Posterior vena cava (tissue), 2 donors: ENCODE results near the gene UNC5C. TPM values are rescaled to one million over a fixed set of nuclear protein-coding genes. Genes with fewer than 3 reads are reported as not detected.

ENCODE experiments used
- DNase-seq: peaks from one replicate; pipeline ENCODE4 v3.0.0-alpha.2; 2020; ENCODE audit warnings: low spot score
- intact Hi-C, 2 donors: fragments of 100-400 bp; cut with DNase I; formaldehyde crosslinking; loops; one replicate each; pipeline versions ENCODE4 v1.14.1 to v1.14.2; 2022 to 2023
- total RNA-seq, 2 donors: library from RNA; stranded (reverse); fragmentation: NEBNext Ultra II Directional; extraction: Animal tissue kit (Norgen Biotek cat#: 25700); gene quantifications; one replicate each; pipeline ENCODE4 v1.2.1, GENCODE V29; 2021
- donor health status: DM: yes; HTN: yes; CAD: no.
- donor health status: DM: yes; HTN: yes; CAD: no.

The UNC5C gene
- total RNA-seq, 2 donors from 2014 or later, result 9.2 to 14.9 TPM

DNA sequence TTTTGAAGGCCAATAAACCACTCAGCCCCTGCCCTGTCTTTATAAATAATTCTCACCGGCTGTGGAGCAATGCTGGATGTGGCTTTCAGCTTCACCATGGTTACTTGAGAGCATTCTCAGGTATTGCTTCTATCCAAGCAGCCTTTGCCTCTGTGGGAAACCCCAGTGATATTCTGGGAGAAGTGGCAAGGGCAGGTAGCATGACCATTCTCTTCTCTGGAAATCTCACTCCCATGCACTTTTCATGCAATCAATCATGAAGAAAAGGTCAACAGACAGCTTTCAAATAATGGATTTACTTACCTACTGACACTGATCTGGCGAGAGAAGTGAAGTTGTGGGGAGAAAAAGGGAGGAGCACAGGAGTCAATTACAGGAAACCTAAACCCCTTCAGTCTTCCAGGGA is 49.5 kb downstream of the UNC5C start:
- intact Hi-C loops, result no loop called here
- DNase-seq, result no peak

DNA sequence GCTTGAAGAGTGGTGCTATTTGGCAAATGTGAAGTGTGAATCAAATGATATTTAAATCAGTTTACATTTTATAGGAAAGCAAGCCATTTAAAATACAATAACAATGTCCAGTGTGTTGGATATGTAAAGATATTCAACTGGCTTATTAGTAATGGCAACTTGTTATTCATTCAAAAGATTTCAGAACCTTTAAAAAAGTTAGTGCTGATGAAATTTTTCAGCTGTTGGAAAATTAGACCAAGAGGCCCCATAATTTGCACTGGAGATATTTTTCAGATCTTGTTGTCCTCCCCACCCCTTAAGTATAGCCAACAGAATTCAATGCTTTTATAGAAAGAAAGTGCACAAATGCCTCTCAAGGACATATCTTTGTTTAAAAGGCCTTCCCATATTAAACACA is 54.6 kb downstream of the UNC5C start:
- intact Hi-C loops, result no loop called here
- DNase-seq, result no peak

- intact Hi-C loops, result no loop called here
- DNase-seq, result no peak
These were observed 70.1 kb downstream of the UNC5C start for GRCh38 chr4:95478679-95479078.

DNA sequence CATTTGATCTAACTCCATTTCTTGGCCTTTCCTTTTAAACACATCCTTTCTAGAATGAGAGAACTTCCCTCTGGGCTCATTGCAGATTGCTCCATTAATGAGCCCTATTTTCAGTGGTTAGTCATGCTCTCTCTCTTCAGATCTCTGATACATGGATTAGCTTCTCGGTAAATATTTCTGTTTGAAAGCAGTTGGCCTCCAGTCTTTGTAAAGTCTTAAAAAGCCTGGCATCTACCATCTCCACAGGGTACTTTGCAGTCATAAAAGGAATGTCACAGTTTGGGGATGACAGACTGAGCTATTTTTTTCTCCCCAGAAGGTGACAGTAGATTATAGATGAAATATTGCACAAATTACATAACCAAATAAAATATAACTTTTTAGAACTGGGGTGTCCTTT is 72.7 kb downstream of the UNC5C start:
- no peak for DNase-seq
- intact Hi-C loops, result no loop called here

DNA sequence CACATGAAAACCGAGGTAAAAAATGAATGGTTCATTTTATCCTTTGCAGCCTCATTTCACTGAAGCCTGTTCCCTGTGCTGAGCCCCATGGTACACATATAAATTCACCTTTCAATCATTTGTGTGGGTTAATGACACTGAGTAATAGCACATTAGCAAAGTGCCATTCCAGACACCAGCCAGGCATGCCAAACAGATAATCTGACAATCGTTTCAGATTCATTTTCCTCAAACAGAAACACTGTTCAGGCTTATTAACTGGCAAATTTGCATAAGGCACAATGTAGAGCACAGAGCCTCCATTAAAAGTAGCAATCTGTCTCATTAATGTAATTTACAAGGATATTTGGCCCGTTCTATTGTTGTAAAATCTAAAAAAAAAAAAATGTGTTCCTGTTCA is 76.2 kb downstream of the UNC5C start:
- intact Hi-C loops, result no loop called here
- no peak for DNase-seq

- intact Hi-C loops, result no loop called here
- DNase-seq, result no peak
These were observed 78.2 kb downstream of the UNC5C start for GRCh38 chr4:95470622-95471021.

DNA sequence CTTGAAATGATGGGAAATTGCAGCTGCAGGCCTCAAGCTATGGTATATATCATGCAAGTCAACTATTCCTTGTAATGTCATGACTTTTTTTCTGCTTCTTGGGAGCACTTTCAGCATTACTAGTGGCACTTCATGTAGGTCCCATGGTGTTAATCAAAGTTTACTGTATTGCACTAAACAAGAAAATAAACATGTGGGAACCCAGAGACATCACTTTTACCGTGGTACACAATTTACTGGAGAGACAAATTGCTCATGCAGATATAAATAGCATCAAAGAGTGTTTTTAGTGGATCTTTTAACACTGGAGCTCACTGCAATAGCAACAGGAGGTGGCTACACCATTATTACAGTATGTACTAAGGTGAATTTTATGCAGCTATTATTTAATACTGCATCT is 79.2 kb downstream of the UNC5C start:
- no peak for DNase-seq
- intact Hi-C loops, result no loop called here

- intact Hi-C loops, result no loop called here
- DNase-seq, result no peak
These were observed 82.0 kb downstream of the UNC5C start for GRCh38 chr4:95466791-95467190.

DNA sequence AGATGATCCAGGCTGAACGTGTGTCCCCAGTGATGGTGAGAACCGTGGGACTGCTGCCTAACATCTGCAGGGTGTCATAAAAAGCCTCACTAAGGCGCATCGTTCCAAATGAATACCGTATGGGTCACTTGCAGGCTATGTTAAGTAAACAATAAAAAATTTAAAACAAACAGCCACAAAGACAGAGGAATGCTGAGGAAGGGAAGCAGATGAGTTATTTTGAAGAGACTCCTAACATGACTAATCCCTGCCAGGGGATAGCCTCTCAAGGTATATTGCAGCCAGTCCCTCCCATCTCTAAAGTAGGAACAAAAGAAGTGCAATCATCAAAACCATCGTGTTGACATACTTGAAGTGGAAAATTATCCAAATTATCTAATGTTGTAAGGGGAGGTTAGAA is 83.8 kb downstream of the UNC5C start:
- no peak for DNase-seq
- intact Hi-C loops, result no loop called here

GRCh38 chr4:95462921-95463320 is 85.9 kb downstream of the UNC5C start:
- no peak for DNase-seq
- intact Hi-C loops, result no loop called here

DNA sequence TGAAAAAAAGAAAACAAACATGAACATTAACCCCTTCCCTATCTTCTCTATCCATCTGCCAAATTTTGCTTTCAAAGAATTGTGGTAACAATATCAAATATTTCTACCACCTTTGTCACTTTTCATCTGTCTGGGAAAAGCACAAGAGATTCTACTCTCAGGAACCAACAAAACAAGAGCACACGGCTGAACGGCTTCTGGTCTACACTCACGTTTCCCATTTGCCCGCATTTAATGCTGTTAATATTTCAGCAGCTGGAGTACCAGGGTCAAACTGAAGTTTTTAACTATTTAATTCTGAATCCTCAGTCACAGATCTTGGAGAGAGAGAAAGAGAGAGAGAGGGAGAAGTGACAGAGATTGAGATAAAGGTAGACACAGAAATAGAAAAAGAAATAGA is 91.4 kb downstream of the UNC5C start:
- intact Hi-C loops, result no loop called here
- no peak for DNase-seq

GRCh38 chr4:95450294-95450693 is 98.5 kb downstream of the UNC5C start:
- no peak for DNase-seq
- intact Hi-C loops, result no loop called here

GRCh38 chr4:95446173-95446572 is 102.6 kb downstream of the UNC5C start:
- intact Hi-C loops, result no loop called here
- DNase-seq, result no peak

DNA sequence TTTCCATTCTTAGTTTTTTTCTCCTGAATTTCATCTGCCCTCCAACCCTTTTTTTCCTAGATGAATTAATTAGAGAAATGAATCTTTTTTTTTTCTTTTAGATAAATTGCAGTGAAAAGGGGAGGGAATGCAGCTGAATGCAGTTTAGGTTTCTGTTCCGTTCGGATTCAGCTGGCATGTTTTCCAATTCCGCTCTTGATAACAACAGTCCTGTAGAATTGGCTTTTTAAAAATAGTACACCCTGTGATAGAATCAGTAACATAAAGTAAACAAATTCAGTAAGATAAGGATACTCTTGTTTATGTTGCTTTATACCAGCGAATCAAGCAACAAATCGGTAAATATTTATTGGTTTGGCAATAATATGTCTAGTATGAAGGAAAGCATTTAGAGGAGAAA is 103.5 kb downstream of the UNC5C start:
- intact Hi-C loops, result no loop called here
- no peak for DNase-seq

DNA sequence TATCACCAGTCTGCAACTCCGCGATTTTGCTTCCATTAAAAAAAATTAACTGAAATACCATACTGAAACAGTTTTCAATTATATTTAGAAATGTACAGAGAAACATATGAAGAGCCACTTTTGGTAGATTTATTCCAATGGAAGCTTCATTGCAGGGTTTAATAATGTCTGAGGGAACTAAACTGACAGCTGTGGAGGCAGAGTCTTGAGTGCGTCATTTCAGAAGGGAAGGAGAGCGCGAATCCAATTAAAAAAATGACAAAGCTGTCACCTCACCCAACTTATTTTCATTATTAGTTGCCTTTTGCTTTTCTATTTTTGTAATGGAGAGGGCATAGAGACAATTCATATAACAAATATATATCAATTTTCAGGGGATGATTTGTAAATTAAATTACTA is 104.0 kb downstream of the UNC5C start:
- no peak for DNase-seq
- intact Hi-C loops, result no loop called here

DNA sequence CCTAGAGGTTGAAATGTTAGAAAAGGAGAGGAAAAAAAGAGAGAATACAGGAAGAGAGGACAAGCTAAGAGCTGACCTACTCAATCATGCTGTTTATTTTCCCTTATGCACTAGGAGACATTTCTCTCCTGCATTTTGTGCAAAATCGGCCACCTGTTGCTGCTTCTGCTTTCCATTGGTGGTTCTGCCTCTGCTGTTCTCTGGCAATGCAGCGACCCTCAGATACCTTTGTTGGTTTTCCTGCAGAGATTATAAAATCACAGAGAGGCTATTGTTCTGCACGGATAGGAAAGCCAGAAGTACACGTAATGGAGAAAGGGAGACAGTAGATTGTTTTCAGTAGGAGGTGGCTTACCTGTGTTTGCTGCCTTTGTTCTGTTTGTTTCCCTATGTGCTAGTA is 108.9 kb downstream of the UNC5C start:
- intact Hi-C loops, result no loop called here
- no peak for DNase-seq

GRCh38 chr4:95439071-95439470 is 109.7 kb downstream of the UNC5C start:
- intact Hi-C loops, result no loop called here
- DNase-seq, result no peak

GRCh38 chr4:95432466-95432865 is 116.3 kb downstream of the UNC5C start:
- no peak for DNase-seq
- intact Hi-C loops, result no loop called here

DNA sequence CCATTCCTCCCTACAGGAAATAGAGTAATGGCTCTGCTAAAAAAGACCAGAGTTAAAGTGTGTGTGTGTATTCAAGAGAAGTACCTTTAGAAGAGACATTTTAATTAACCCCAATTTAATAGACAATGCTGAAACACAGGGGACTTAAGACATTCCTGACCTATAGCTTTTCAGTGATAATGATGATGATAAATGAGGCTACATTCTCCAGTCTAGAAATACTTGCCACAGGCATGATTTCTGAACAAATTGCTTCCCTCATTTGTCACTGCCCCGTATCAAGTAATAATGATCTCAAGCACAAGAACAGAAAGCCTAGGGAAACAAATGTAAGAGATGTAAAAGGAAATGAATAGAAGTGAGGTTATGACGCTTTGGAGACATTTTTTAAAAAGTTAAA is 117.1 kb downstream of the UNC5C start:
- intact Hi-C loops, result no loop called here
- DNase-seq, result no peak

DNA sequence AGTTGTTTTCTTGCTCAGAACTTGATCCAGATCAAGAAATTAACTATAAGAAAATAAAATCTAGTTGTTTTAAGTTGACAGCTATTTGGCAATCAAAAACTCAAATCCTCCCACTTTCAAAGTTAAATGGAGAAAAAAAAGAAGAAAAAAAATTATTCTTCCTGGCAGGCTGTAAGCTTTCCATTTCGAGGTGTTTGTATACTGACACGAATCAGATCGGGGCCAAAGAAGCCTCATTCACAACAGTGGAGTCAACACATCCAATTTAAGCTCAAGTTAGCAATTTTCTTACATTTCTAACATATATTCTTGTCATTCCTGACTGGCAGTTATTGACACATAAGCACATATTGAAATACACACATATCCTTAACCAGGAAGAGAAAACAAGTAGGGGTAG is 119.4 kb downstream of the UNC5C start:
- no peak for DNase-seq
- intact Hi-C loops, result no loop called here

DNA sequence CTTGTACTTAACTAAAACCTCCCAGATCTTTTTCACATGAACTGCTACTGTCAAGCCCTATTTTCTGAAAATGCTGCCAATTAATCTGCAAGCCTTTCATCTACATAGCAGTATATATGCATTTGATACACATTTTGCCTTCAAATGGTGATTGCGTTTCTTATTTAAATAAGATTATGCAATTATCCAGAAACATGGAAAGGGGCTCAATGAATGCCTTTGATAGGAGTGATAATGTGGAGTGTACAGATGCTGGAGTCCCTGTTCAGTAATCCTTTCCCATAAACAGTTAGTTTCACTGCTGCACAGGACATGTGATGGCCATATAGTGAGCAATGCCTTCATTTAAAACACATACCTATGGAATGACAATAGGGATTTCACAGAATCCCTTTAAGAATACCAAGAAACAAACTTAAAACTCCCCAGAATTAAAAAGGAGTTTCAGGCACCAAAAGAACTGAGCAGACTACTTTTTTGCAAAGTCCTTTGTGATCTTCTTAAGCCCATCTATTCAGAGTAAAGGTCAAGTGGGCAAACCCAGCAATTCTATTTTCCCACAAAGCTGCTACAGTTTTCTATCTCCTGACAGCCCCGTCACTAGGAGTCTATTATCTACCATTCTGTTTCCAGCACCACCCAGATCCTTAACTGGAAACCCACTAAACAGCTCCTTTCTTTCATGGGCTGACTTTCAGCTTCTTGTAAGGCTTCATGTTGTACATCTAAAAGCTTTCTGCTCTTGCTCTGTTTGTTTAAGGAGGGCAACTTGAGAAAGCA is 120.3 kb downstream of the UNC5C start:
- intact Hi-C loops, result no loop called here
- DNase-seq, result no peak

- DNase-seq, result no peak
- intact Hi-C loops, result no loop called here
These were observed 122.3 kb downstream of the UNC5C start for GRCh38 chr4:95426455-95426854.
